HG03378 (cell line): ENCODE data around the gene BMP2K.

Experiments
- ATAC-seq: cut with Tn5 transposase; IDR thresholded peaks from one replicate; pipeline ENCODE4 v1.9.1; 2021; ENCODE audit warnings: mild to moderate bottlenecking, moderate library complexity; ENCODE audit not compliant: unreplicated experiment

The BMP2K gene

GRCh38 chr4:78763763-78764387 lies 12.3 kb upstream of the BMP2K start:
- no peak for ATAC-seq

DNA sequence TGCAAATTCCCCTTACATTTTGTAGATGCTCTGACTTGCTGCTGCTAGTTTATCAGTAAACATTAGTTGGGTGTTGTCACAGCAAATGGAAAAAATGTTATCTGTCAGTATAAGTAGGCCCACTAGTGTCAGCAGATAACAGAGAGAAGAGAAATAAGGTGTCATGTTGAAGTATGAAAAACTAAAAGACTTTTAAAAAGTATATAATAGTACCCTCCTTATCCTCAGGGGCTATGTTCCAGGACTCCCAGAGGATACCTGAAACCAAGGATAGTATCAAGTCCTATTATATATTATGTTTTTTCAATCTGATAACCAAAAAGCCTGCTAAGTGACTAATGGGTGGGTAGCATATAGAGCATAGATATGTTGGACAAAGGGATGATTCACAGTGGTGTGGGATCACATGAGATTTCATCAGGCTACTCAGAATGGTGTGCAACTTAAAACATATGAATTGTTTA lies 11.6 kb upstream of the BMP2K start:
- no peak for ATAC-seq

DNA sequence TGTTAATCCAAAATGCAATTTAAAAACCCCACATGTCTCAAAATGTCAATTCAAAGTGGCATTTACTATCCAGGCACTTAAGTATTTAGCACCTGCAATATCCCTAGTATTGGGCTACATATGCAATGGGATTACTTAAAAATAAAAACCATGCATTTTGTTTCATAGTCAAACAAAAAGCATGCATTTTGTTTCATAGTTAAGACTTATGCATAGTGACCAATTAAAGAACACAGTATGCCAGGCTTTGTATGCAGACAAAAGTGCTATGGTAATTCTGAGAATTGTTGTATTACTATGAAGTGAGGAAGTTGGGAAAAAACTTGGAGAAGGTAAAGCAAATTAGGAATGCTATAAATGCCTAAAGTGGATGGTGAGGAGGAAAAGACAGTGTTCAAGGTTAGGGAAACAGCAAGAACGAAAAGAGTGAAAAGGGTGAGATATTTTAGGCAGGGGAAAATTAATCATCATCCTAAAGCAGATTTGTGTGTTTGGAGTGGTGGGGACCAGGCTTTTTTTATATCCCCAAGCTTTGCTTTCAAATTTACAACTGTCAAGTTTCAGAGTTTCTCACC lies 10.6 kb upstream of the BMP2K start:
- ATAC-seq: no peak

DNA sequence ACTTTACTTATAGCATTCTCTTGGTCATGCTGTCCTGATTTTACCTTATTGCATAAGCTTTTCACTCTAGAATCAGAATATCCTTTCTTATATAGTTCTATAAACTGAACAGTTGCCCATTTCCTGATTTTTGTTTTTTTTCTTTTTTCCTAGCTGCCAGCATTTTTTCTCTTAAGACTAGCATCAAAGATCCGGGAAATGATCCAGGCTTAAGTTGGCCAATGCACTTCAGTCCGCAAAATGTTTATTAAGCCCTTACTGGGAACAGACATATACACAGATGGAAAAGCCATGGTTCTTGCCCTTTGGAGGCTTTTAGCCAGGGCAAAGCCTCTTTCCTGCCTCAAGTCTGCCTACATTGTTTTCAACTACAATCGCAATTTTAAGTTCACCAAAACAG lies 10.1 kb upstream of the BMP2K start:
- ATAC-seq: no peak

GRCh38 chr4:78766650-78767049 lies 9.5 kb upstream of the BMP2K start:
- peak; percentile 86 for ATAC-seq

DNA sequence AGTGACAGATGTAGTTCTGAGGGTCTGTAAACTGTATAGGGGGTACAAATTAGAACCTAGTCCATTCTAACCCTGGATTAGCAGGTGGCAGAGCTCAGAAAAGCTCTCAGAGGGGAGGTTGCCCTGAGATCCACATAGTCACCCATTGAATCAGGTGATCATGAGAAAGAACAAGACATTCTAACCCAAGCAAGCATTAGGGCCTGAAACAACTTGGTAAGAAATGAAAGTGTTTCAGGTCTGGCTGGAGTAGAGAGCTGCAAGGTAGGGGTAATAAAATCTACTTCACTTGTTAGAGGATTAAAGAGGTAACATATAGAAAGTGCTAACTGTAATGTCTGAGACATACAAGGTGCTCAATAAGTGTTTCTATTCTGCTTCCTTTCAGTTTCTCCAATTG lies 8.8 kb upstream of the BMP2K start:
- peak; percentile 62 for ATAC-seq

DNA sequence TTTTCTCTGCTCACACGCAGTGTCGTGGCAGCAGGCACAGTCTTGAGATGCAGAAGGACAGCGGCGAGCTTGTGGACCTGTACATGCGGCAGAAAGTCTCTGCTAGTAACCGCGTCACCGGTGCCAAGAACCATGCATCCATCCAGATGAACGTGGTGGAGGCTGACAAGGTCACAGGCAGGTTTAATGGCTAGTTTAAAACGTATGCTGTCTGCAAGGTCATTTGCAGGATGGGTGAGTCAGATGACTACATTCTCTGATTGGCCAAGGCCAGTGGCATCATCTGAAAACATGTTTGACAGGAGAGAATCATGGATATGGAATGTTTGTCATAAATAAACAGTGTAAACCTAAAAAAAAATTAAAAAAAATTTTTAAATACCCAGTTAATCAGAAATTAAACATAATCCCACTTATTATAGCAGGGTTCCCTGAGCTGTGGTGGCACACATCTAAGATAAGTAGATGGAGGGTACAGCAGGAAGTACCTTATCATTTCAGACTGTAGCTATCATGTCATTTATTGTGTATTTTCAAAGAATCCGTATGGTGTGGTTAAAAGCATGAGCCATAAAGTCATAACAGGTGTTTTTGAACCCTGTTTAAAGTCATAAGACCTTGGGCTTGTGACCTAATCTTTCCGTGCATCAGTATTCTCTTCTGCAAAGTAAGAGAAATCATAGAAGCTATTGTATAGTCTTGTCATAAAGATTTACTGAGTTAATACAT lies 7.5 kb upstream of the BMP2K start:
- no peak for ATAC-seq

- no peak for ATAC-seq
Measured at GRCh38 chr4:78770091-78770642, 6.0 kb upstream of the BMP2K start.

DNA sequence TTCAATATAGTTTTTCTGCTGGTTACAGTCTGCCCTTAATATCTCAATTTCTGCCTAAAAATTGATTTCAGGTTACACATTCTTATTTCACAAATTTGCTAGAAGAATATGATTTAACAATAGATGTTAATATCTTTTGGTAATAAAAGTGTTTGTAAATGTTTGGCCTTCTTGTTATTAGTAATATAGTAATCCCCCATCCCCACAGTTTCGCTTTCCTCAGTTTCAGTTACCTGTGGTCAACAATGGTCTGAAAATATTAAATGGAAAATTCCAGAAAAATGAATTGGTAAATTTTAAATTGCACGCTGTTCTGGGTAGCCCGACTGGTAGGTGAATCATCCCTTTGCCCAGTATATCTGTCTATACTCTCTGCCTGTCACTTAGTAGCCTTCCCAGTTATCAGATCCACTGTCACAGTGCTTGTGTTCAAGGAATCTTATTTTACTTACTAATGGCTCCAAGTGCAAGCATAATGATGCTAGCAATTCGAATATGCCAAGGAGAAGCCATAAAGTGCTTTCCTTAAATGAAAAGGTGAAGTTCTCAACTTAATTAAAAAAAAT lies 3.5 kb upstream of the BMP2K start:
- no peak for ATAC-seq

GRCh38 chr4:78774417-78774816 lies 1.7 kb upstream of the BMP2K start:
- peak; percentile 25 for ATAC-seq

DNA sequence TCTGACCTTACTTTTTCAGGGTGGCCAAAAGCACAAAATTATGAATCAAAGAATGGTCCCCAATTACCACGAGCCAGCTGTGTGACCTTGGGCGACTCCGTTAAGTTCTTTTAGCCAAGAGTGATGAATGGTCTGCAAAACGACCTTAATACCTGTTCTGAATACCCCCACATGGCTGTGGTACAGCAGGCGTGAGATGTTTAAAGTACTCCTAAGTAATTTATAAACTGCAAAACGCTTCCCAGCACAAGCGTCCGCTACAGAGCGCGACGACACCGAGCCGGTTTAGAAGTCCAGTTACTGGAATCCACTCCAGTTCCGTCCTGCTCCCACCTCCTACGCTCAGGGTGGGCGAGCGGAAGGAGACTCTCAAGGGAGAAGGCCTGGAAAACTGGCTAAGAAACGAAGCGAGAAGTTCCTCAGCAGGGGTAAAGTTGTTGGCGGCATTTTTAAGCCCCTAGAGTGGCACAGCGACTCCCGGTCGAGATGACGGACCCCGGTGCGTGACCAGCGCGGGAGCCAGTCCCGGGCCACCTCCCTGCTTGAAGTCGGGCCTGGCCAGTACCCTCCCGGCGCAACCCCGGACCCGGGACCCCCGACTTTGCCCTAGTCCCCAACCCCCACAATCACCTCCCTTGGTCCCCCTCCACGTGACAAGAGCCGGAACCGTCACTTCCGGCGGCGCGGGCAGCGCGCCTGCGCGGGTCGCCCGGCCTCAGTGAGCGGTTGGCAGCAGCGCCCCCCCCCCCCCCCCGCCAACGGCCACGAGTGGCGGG lies 659 bp upstream of the BMP2K start:
- ATAC-seq: peak; percentile 26

- peak; percentile 35 for ATAC-seq
Measured at GRCh38 chr4:78776729-78777575, 802 bp downstream of the BMP2K start.

GRCh38 chr4:78777576-78777940 lies 1.4 kb downstream of the BMP2K start:
- ATAC-seq: no peak

DNA sequence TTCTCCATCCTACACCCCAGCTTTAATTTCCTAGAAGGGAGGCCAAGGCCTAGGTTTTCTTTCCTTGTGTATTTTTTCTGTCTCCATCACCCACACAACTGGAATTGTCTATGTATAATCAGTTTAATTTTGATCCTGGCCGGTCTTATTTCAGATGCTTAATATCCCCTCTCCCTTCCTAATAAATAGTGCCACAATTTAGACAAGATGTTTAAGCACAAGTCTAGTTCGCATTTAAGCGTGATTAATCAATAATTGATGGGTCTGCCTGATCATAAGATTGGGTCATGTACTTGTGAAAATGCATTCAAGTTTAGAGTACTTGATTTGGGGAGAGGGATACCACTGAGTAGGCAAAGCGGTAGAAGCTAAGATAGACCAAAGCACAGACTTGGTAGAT lies 2.4 kb downstream of the BMP2K start:
- ATAC-seq: no peak

DNA sequence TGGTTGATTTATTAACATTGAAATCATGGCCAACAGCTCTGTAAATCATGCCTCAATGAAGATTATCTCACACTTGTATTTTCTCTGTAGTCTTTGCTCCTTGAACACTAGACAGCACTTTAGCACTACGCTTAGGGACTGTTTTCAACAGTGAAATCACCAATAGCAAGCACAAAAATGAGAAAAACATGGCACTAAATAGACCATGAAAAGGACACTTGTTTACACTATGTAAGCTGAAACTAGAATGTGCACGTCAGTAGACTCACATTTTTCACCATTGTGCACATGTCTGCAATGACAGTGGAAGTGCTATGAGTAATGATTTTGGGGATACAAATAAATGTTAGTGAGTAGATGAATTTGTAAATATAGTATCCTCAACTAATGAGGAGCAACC lies 3.1 kb downstream of the BMP2K start:
- no peak for ATAC-seq

DNA sequence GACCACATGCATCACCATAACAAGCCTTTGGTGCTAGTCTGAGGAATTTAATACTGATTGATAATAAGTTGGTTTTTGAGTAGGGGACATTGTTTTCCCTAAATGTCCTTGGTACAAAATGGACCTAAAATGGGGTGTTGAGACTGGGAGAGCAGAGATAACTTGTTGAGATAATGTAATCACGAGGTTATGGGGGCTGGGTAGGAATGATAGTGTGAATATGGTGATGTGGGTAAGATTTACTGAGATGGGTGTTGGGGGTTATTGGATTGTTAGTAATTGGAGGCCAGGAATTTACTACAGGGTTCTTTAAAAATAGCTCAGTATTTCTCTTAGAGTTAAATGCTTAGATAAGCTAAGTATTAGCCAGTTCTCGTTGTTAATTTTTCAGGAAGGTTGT lies 3.9 kb downstream of the BMP2K start:
- ATAC-seq: no peak

DNA sequence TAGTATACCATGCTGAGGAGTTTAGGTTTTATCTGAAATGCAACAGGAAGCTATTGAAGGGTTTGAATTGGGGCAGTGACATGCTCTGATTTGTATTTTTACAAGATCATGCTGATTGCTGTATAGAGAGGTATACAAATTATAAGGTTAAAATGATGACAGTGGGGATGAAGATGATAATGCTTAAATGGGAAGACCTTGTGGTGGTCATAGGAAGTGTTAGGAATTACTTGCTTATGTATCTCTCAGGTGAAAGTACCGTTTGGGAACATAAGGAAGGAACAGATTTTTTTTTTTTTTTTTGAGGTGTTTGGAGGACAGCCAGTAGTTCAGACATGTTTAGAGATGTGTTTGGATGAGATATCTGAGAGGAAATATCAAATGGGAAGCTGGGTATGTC lies 5.0 kb downstream of the BMP2K start:
- ATAC-seq: no peak

DNA sequence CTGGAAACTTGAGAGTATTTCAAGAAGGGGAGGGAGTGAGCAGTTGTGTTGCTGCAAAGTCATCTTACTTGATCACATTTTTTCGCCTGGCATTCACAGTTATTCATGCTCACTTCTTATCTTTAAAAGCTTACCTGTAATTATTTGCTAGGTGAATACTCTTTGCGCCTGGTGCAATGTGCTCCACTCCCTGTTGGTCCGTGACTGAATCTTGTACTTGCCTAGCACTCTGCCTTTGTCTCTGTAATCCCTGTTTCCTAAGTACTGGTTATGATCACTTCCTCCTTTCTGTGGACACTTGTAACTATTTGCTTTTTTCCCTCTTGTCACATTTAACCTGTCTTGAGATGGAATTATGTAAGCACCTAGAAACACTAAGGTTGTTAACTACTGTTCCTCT lies 5.8 kb downstream of the BMP2K start:
- no peak for ATAC-seq

GRCh38 chr4:78784236-78784865 lies 8.2 kb downstream of the BMP2K start:
- ATAC-seq: no peak
